OCI-LY3 (cell line): ENCODE results near the gene VPS41.

ENCODE experiments used
- CTCF ChIP-seq: fragments of 200-600, 300-600 bp; sonication (generic); IDR thresholded peaks from 2 replicates; pipeline ENCODE4 v1.5.1; 2014; ENCODE audit warnings: antibody characterized with exemption, low read length, low read depth
- EZH2phosphoT487 ChIP-seq: fragments of 200-600 bp; shearing (Covaris generic); IDR thresholded peaks from 2 replicates; pipeline ENCODE4 v1.6.1; 2018; ENCODE audit warnings: antibody characterized with exemption, mixed run types, low read depth

- TF ChIP-seq CTCF (no peak), EZH2phosphoT487 (no peak)
Measured at GRCh38 chr7:38907066-38907465, 1.9 kb downstream of the VPS41 start.
